Stimulated activated naive CD8-positive, alpha-beta T cell treated with anti-CD3 and anti-CD28 coated beads, Interleukin-15, Interleukin-2, amounts not matched to agents 100 ng/mL and 50 ng/mL, for 24 hours (primary cell): Measurements from ENCODE around the gene PAX6.

ENCODE experiments used
- H3K27ac Mint-ChIP-seq: one replicate; pipeline ENCODE4 v1.8.0; 2021; ENCODE audit warnings: mild to moderate bottlenecking, mixed read lengths
- H3K27me3 Mint-ChIP-seq: one replicate; pipeline ENCODE4 v1.8.0; 2021; ENCODE audit warnings: mixed read lengths
- H3K36me3 Mint-ChIP-seq: one replicate; pipeline ENCODE4 v1.8.0; 2021; ENCODE audit warnings: low read depth, mixed read lengths
- H3K4me1 Mint-ChIP-seq: one replicate; pipeline ENCODE4 v1.8.0; 2021; ENCODE audit warnings: low read depth, mixed read lengths
- H3K4me3 Mint-ChIP-seq: one replicate; pipeline ENCODE4 v1.8.0; 2021; ENCODE audit warnings: mild to moderate bottlenecking, mixed read lengths
- H3K9me3 Mint-ChIP-seq: one replicate; pipeline ENCODE4 v1.8.0; 2021; ENCODE audit warnings: mixed read lengths

The PAX6 gene

GRCh38 chr11:31806928-31807798 lies 4.0 kb downstream of the PAX6 start:
- Mint-ChIP-seq H3K9me3 (no peaks in the 10 kb centered on the region), H3K27me3 (peaks cover 78% of the 10 kb centered on the region), H3K27ac (no peak overlapping the region), H3K4me3 (no peak overlapping the region), H3K36me3 (peaks cover 4% of the 10 kb centered on the region), H3K4me1 (peaks cover 49% of the 10 kb centered on the region)

GRCh38 chr11:31806186-31806927 lies 4.8 kb downstream of the PAX6 start:
- H3K27me3 Mint-ChIP-seq = peaks cover 81% of the 10 kb centered on the region
- H3K4me1 Mint-ChIP-seq = peaks cover 42% of the 10 kb centered on the region
- no peak overlapping the region for H3K4me3 Mint-ChIP-seq
- peaks cover 7% of the 10 kb centered on the region for H3K36me3 Mint-ChIP-seq
- H3K9me3 Mint-ChIP-seq = no peaks in the 10 kb centered on the region
- no peak overlapping the region for H3K27ac Mint-ChIP-seq

- H3K27ac Mint-ChIP-seq = no peak overlapping the region
- no peak overlapping the region for H3K4me3 Mint-ChIP-seq
- peaks cover 37% of the 10 kb centered on the region for H3K4me1 Mint-ChIP-seq
- peaks cover 82% of the 10 kb centered on the region for H3K27me3 Mint-ChIP-seq
- peaks cover under 1% of the 10 kb centered on the region for H3K9me3 Mint-ChIP-seq
- peaks cover 12% of the 10 kb centered on the region for H3K36me3 Mint-ChIP-seq
These were observed 5.4 kb downstream of the PAX6 start for GRCh38 chr11:31805629-31806185.

GRCh38 chr11:31805037-31805628 lies 6.0 kb downstream of the PAX6 start:
- no peak overlapping the region for H3K27ac Mint-ChIP-seq
- H3K36me3 Mint-ChIP-seq = peaks cover 18% of the 10 kb centered on the region
- peaks cover 85% of the 10 kb centered on the region for H3K27me3 Mint-ChIP-seq
- H3K4me1 Mint-ChIP-seq = peaks cover 41% of the 10 kb centered on the region
- peak overlapping the region; percentile 57 for H3K4me3 Mint-ChIP-seq
- peaks cover 7% of the 10 kb centered on the region for H3K9me3 Mint-ChIP-seq

- H3K4me3 Mint-ChIP-seq = peak overlapping the region; percentile 57
- peaks cover 9% of the 10 kb centered on the region for H3K9me3 Mint-ChIP-seq
- peaks cover 39% of the 10 kb centered on the region for H3K4me1 Mint-ChIP-seq
- H3K36me3 Mint-ChIP-seq = peaks cover 18% of the 10 kb centered on the region
- H3K27ac Mint-ChIP-seq = peak overlapping the region; percentile 24
- peaks cover 86% of the 10 kb centered on the region for H3K27me3 Mint-ChIP-seq
These were observed 6.6 kb downstream of the PAX6 start for GRCh38 chr11:31804312-31805036.

- Mint-ChIP-seq H3K4me3 (peak overlapping the region; percentile 57), H3K27me3 (peaks cover 86% of the 10 kb centered on the region), H3K36me3 (peaks cover 17% of the 10 kb centered on the region), H3K9me3 (peaks cover 9% of the 10 kb centered on the region), H3K27ac (peak overlapping the region; percentile 24), H3K4me1 (peaks cover 35% of the 10 kb centered on the region)
These were observed 7.3 kb downstream of the PAX6 start for GRCh38 chr11:31803813-31804311.

GRCh38 chr11:31802990-31803812 lies 7.9 kb downstream of the PAX6 start:
- H3K27ac Mint-ChIP-seq = no peak overlapping the region
- peak overlapping the region; percentile 57 for H3K4me3 Mint-ChIP-seq
- H3K4me1 Mint-ChIP-seq = peaks cover 29% of the 10 kb centered on the region
- H3K27me3 Mint-ChIP-seq = peaks cover 85% of the 10 kb centered on the region
- peaks cover 17% of the 10 kb centered on the region for H3K36me3 Mint-ChIP-seq
- peaks cover 9% of the 10 kb centered on the region for H3K9me3 Mint-ChIP-seq

- Mint-ChIP-seq H3K36me3 (peaks cover 17% of the 10 kb centered on the region), H3K27me3 (peaks cover 84% of the 10 kb centered on the region), H3K27ac (no peak overlapping the region), H3K9me3 (peaks cover 9% of the 10 kb centered on the region), H3K4me3 (no peak overlapping the region), H3K4me1 (peaks cover 29% of the 10 kb centered on the region)
These were observed 8.5 kb downstream of the PAX6 start for GRCh38 chr11:31802609-31802989.

- Mint-ChIP-seq H3K4me3 (no peak overlapping the region), H3K27ac (no peak overlapping the region), H3K27me3 (peaks cover 83% of the 10 kb centered on the region), H3K4me1 (peaks cover 29% of the 10 kb centered on the region), H3K9me3 (peaks cover 9% of the 10 kb centered on the region), H3K36me3 (peaks cover 17% of the 10 kb centered on the region)
These were observed 9.0 kb downstream of the PAX6 start for GRCh38 chr11:31802000-31802551.

- Mint-ChIP-seq H3K9me3 (peaks cover 9% of the 10 kb centered on the region), H3K4me1 (peaks cover 29% of the 10 kb centered on the region), H3K27me3 (peaks cover 82% of the 10 kb centered on the region), H3K4me3 (no peak overlapping the region), H3K36me3 (peaks cover 17% of the 10 kb centered on the region), H3K27ac (no peak overlapping the region)
These were observed 9.8 kb downstream of the PAX6 start for GRCh38 chr11:31801298-31801702.

- no peak overlapping the region for H3K4me3 Mint-ChIP-seq
- H3K27me3 Mint-ChIP-seq = peaks cover 87% of the 10 kb centered on the region
- H3K27ac Mint-ChIP-seq = peak overlapping the region; percentile 69
- peaks cover 29% of the 10 kb centered on the region for H3K4me1 Mint-ChIP-seq
- peaks cover 17% of the 10 kb centered on the region for H3K36me3 Mint-ChIP-seq
- H3K9me3 Mint-ChIP-seq = peaks cover 9% of the 10 kb centered on the region
These were observed 10.5 kb downstream of the PAX6 start for GRCh38 chr11:31800398-31801265.

- peak overlapping the region; percentile 9 for H3K4me3 Mint-ChIP-seq
- H3K9me3 Mint-ChIP-seq = peaks cover 9% of the 10 kb centered on the region
These were observed 11.4 kb downstream of the PAX6 start for GRCh38 chr11:31799435-31800397.

More at GRCh38 chr11:31799435-31800397, 11.4 kb downstream of the PAX6 start:
- peak overlapping the region; percentile 69 for H3K27ac Mint-ChIP-seq
- peaks cover 17% of the 10 kb centered on the region for H3K36me3 Mint-ChIP-seq
- H3K4me1 Mint-ChIP-seq = peaks cover 28% of the 10 kb centered on the region
- H3K27me3 Mint-ChIP-seq = peaks cover 94% of the 10 kb centered on the region
